Liver (tissue), 9 donors: Measurements from ENCODE around the gene SH3D19. TPM values are rescaled to one million over a fixed set of nuclear protein-coding genes. Genes with fewer than 3 reads are reported as not detected.
A peak's percentile ranks its signal among the peaks of the same experiment; 100 is the strongest.
"Not testable (repeated sequence)": the region's sequence is repeated elsewhere in the genome, so short reads cannot be mapped to it uniquely, and the experiment has no call there.

ENCODE experiments used
- DNase-seq: peaks from one replicate; pipeline ENCODE4 v3.0.0-alpha.2; 2017; ENCODE audit warnings: low spot score
- H3K27ac ChIP-seq, 2 donors: one replicate each; pipeline ENCODE4 v1.7.0; 2013; ENCODE audit warnings: inconsistent platforms in 2 of 2, low read length in 2 of 2, control low read depth in 1 of 2, low read depth in 1 of 2, mild to moderate bottlenecking in 1 of 2
- H3K27me3 ChIP-seq, 4 donors: one replicate each; pipeline versions ENCODE4 v1.6.1 to v1.7.0; 2013; ENCODE audit warnings: low read length in 3 of 4, inconsistent platforms in 1 of 4, mild to moderate bottlenecking in 1 of 4, moderate library complexity in 1 of 4; ENCODE audit not compliant: control insufficient read depth in 4 of 4, insufficient read depth in 4 of 4
- H3K36me3 ChIP-seq, 4 donors: one replicate each; pipeline versions ENCODE4 v1.6.1 to v1.7.0; 2013; ENCODE audit warnings: low read length in 3 of 4, mild to moderate bottlenecking in 3 of 4, low read depth in 1 of 4, moderate library complexity in 1 of 4; ENCODE audit not compliant: control insufficient read depth in 4 of 4, insufficient read depth in 3 of 4
- H3K4me1 ChIP-seq, 4 donors: one replicate each; pipeline versions ENCODE4 v1.6.1 to v1.7.0; 2013; ENCODE audit warnings: low read length in 3 of 4, mild to moderate bottlenecking in 3 of 4, moderate library complexity in 1 of 4; ENCODE audit not compliant: control insufficient read depth in 4 of 4, insufficient read depth in 4 of 4
- H3K4me3 ChIP-seq, 3 donors: one replicate each; pipeline versions ENCODE4 v1.6.1 to v1.7.0; 2013; ENCODE audit warnings: low read length in 3 of 3, control low read depth in 1 of 3, low read depth in 1 of 3, mild to moderate bottlenecking in 1 of 3
- H3K9ac ChIP-seq, 2 donors: one replicate each; pipeline ENCODE4 v1.7.0; 2013; ENCODE audit warnings: low read length in 2 of 2, mild to moderate bottlenecking in 2 of 2, moderate library complexity in 2 of 2, control low read depth in 1 of 2, low read depth in 1 of 2
- H3K9me3 ChIP-seq, 4 donors: one replicate each; pipeline versions ENCODE4 v1.6.1 to v1.7.0; 2013; ENCODE audit warnings: low read length in 3 of 4; ENCODE audit not compliant: control insufficient read depth in 4 of 4
- ATF3 ChIP-seq: IDR thresholded peaks from 2 replicates; pipeline ENCODE4 v1.6.1; 2016; ENCODE audit warnings: antibody characterized with exemption
- CTCF ChIP-seq: fragments of 150-350 bp; IDR thresholded peaks from 2 replicates; pipeline ENCODE4 v1.5.1; 2017; ENCODE audit warnings: improper control_type of control experiment, low read depth, low read length; ENCODE audit not compliant: missing input control
- EGR1 ChIP-seq, 2 donors: IDR thresholded peaks; 2 replicates each; pipeline ENCODE4 v1.6.1; 2016 to 2018; ENCODE audit warnings: antibody characterized with exemption in 2 of 2, low read depth in 2 of 2
- FOXA1 ChIP-seq: IDR thresholded peaks from 2 replicates; pipeline ENCODE4 v1.6.1; 2016; ENCODE audit warnings: antibody characterized with exemption
- HNF4A ChIP-seq, 2 donors: conservative IDR thresholded peaks; 2 replicates each; pipeline ENCODE4 v1.6.1; 2016; ENCODE audit warnings: antibody characterized with exemption in 2 of 2, mild to moderate bottlenecking in 2 of 2
- HNF4G ChIP-seq: IDR thresholded peaks from 2 replicates; pipeline ENCODE4 v1.6.1; 2016; ENCODE audit warnings: antibody characterized with exemption
- REST ChIP-seq: IDR thresholded peaks from 2 replicates; pipeline ENCODE4 v1.6.1; 2016; ENCODE audit warnings: antibody characterized with exemption, mild to moderate bottlenecking
- RXRA ChIP-seq, 2 donors: IDR thresholded peaks; 2 replicates each; pipeline ENCODE4 v1.6.1; 2017 to 2018; ENCODE audit warnings: antibody characterized with exemption in 2 of 2, mild to moderate bottlenecking in 1 of 2
- SP1 ChIP-seq: IDR thresholded peaks from 2 replicates; pipeline ENCODE4 v1.6.1; 2018; ENCODE audit warnings: antibody characterized with exemption, mild to moderate bottlenecking
- TAF1 ChIP-seq: conservative IDR thresholded peaks from 2 replicates; pipeline ENCODE4 v1.6.1; 2016; ENCODE audit warnings: antibody characterized with exemption, mild to moderate bottlenecking
- YY1 ChIP-seq: IDR thresholded peaks from 2 replicates; pipeline ENCODE4 v1.6.1; 2016; ENCODE audit warnings: antibody characterized with exemption, mild to moderate bottlenecking
- ZBTB33 ChIP-seq: IDR thresholded peaks from 2 replicates; pipeline ENCODE4 v1.6.1; 2016; ENCODE audit warnings: antibody characterized with exemption
- WGBS: extraction: QIAGEN DNeasy Blood & Tissue Kit; methylation state at CpG from one replicate; pipeline ENCODE4 v1.1.7; 2013; 5-methylcytosine and 5-hydroxymethylcytosine counted together
- polyA plus RNA-seq, 2 donors: library from polyadenylated mRNA; stranded (reverse) in 1 of 2; unstranded in 1 of 2; fragments of 200-250 nt in 1 of 2; fragments of >200 nt in 1 of 2; fragmentation: Nextera tagmentation in 1 of 2; extraction: Ambion mirVana in 1 of 2; gene quantifications; one replicate each; pipeline versions ENCODE4 v1.2.1 to v1.2.3, GENCODE V29; 2013 to 2015
- total RNA-seq, 2 donors: library from RNA; depleted of rRNA; stranded (reverse); fragments of >200 nt; gene quantifications; one replicate each; pipeline ENCODE4 v1.2.3, GENCODE V29; 2014
- donor health status: healthy.
- donor health status: healthy.
- donor health status: healthy.
- donor health status: healthy.
- donor health status: healthy.

SH3D19 gene
- total and polyA plus RNA-seq, 4 donors, result 11.0 to 22.2 (median 17.1) TPM

- TF ChIP-seq RXRA (IDR thresholded peaks at IDR 0.05) (no peak), ATF3 (no peak), TAF1 (no peak), EGR1 (IDR thresholded peaks at IDR 0.05; ENCODE audit: low read depth in 2 of 2) (no peak)
These were observed 67.7 kb downstream of the SH3D19 start (continued) for GRCh38 chr4:151257704-151258103.

GRCh38 chr4:151256134-151256533, 69.3 kb downstream of the SH3D19 start:
- Histone ChIP-seq H3K4me1 (peaks cover 2 to 22% (median 16%) of the 10 kb centered on the region in 4 donors), H3K9ac (no peak overlapping the region), H3K36me3 (no peaks in the 10 kb centered on the region), H3K27me3 (no peaks in the 10 kb centered on the region), H3K9me3 (no peaks in the 10 kb centered on the region), H3K4me3 (no peak overlapping the region), H3K27ac (no peak overlapping the region)
- WGBS, result 59% methylated on average over 2 of the region's 2 CpGs
- TF ChIP-seq HNF4G (peak; percentile 40), ATF3 (no peak), FOXA1 (no peak), RXRA (IDR thresholded peaks at IDR 0.05) (peak in 1 of 2 donors; percentile 10), REST (no peak), YY1 (peak; percentile 35), SP1 (peak; percentile 18), HNF4A (conservative IDR thresholded peaks at IDR 0.05) (peak; percentile 58 to 80), CTCF (no peak), ZBTB33 (no peak), EGR1 (IDR thresholded peaks at IDR 0.05; ENCODE audit: low read depth in 2 of 2) (no peak)
- DNase-seq, result no peak

- H3K36me3 ChIP-seq, H3K27me3 ChIP-seq, H3K9me3 ChIP-seq, H3K9ac ChIP-seq, DNase-seq, H3K4me3 ChIP-seq, H3K27ac ChIP-seq: not testable (repeated sequence)
- 94% methylated on average over 17 of the region's 17 CpGs for WGBS
- H3K4me1 ChIP-seq, result peaks cover 2 to 22% (median 16%) of the 10 kb centered on the region in 4 donors
These were observed 69.7 kb downstream of the SH3D19 start for GRCh38 chr4:151255680-151256079.

GRCh38 chr4:151255226-151255625, 70.2 kb downstream of the SH3D19 start:
- 96% methylated on average over 16 of the region's 28 CpGs for WGBS
- not testable (repeated sequence) for DNase-seq, H3K9ac ChIP-seq, H3K27ac ChIP-seq, H3K36me3 ChIP-seq, H3K4me3 ChIP-seq, H3K9me3 ChIP-seq, H3K27me3 ChIP-seq
- peaks cover 2 to 22% (median 16%) of the 10 kb centered on the region in 4 donors for H3K4me1 ChIP-seq
